Spleen (tissue), 13 donors: Measurements from ENCODE around the gene COQ10A. TPM values are rescaled to one million over a fixed set of nuclear protein-coding genes. Genes with fewer than 3 reads are reported as not detected.

ENCODE experiments used
- DNase-seq: peaks from one replicate; pipeline ENCODE4 v3.0.0-alpha.2; 2020
- H3K27ac ChIP-seq, 8 donors: fragments of 200-600 bp; sonication (generic) in 7 of 8; 1 replicate in 4 of 8; 2 replicates in 4 of 8; pipeline versions ENCODE4 v1.5.0 to v1.8.0; 2016 to 2021; ENCODE audit warnings: inconsistent platforms in 4 of 8, mild to moderate bottlenecking in 4 of 8, moderate library complexity in 1 of 8
- H3K27me3 ChIP-seq, 7 donors: fragments of 200-600 bp; sonication (generic) in 6 of 7; replicated peaks in 1 of 7; 1 replicate in 4 of 7; 2 replicates in 3 of 7; pipeline versions ENCODE4 v1.5.0 to v1.8.0; 2016 to 2021; ENCODE audit warnings: inconsistent platforms in 3 of 7, mild to moderate bottlenecking in 1 of 7
- H3K36me3 ChIP-seq, 6 donors: fragments of 200-600 bp; sonication (generic) in 5 of 6; 1 replicate in 4 of 6; 2 replicates in 2 of 6; pipeline versions ENCODE4 v1.5.0 to v1.8.0; 2016 to 2021; ENCODE audit warnings: inconsistent platforms in 2 of 6
- H3K4me1 ChIP-seq, 6 donors: fragments of 200-600 bp; sonication (generic) in 5 of 6; 1 replicate in 3 of 6; 2 replicates in 3 of 6; pipeline versions ENCODE4 v1.5.0 to v1.8.0; 2016 to 2021; ENCODE audit warnings: inconsistent platforms in 3 of 6
- H3K4me3 ChIP-seq, 8 donors: fragments of 200-600 bp; sonication (generic) in 7 of 8; 1 replicate in 4 of 8; 2 replicates in 4 of 8; pipeline versions ENCODE4 v1.5.0 to v1.8.0; 2016 to 2021; ENCODE audit warnings: inconsistent platforms in 4 of 8, mild to moderate bottlenecking in 4 of 8, moderate library complexity in 2 of 8
- H3K9me3 ChIP-seq, 8 donors: fragments of 200-600 bp; sonication (generic) in 7 of 8; 1 replicate in 4 of 8; 2 replicates in 4 of 8; pipeline versions ENCODE4 v1.5.0 to v1.8.0; 2016 to 2021; ENCODE audit warnings: inconsistent platforms in 4 of 8
- POLR2A ChIP-seq, 3 donors: fragments of 450-650 bp; IDR thresholded peaks; one replicate each; pipeline ENCODE4 v1.5.1; 2017; ENCODE audit warnings: antibody characterized with exemption in 3 of 3, mild to moderate bottlenecking in 1 of 3
- POLR2AphosphoS5 ChIP-seq, 3 donors: sonication (generic); formaldehyde crosslinking; IDR thresholded peaks; one replicate each; pipeline ENCODE4 v1.5.1; 2017; ENCODE audit warnings: antibody characterized with exemption in 3 of 3
- whole genome bisulfite sequencing, 5 donors: extraction: QIAGEN DNeasy Blood & Tissue Kit in 3 of 5; methylation state at CpG; one replicate each; pipeline versions ENCODE4 v1.1.5 to v1.1.7; 2013 to 2018; 5-methylcytosine and 5-hydroxymethylcytosine counted together
- intact Hi-C: fragments of 100-400 bp; cut with DNase I; formaldehyde crosslinking; loops from one replicate; pipeline ENCODE4 v1.15.0; 2023; ENCODE audit warnings: low total_unique reads
- long read RNA-seq, 2 donors: transcript quantifications; one replicate each; lab custom pipeline, GENCODE V29; 2026
- polyA plus RNA-seq, 3 donors: library from polyadenylated mRNA; stranded (reverse); fragments of 200-250 nt; gene quantifications; one replicate each; pipeline ENCODE4 v1.2.1, GENCODE V29; 2013
- total RNA-seq, 7 donors: library from RNA; depleted of rRNA in 3 of 7; stranded (reverse); fragments of >200 nt in 3 of 7; fragmentation: NEBNext Ultra II Directional in 4 of 7; extraction: Animal tissue kit (Norgen Biotek cat#: 25700) in 4 of 7; gene quantifications; one replicate each; pipeline versions ENCODE4 v1.1.0 to v1.2.1, GENCODE V29; 2016 to 2021
- TF ChIP-seq, protein P1 (sequence below), 11 experiments: fragments of 200-600 bp in 7 of 11; fragments of 450-650 bp in 4 of 11; sonication (generic) in 4 of 11; IDR thresholded peaks in 8 of 11; conservative IDR thresholded peaks in 3 of 11; 1 replicate in 7 of 11; 2 replicates in 4 of 11; pipeline versions ENCODE4 v1.4.0 to v1.8.0; 2016 to 2021; ENCODE audit warnings: antibody characterized with exemption in 11 of 11, inconsistent platforms in 4 of 11, mild to moderate bottlenecking in 1 of 11
- donor health status: healthy with polysubstance abuse.
- donor health status: DM: no; HTN: no; CAD: no; lungs with moderate emphysema.
- donor health status: DM: no; HTN: no; CAD: no.
- donor health status: Bipolar disorder and iron deficiency.
- donor health status: healthy.
- donor health status: DM: no; HTN: no; CAD: no.
- donor health status: DM: yes; HTN: yes; CAD: no.

COQ10A gene
- 10 to 100 TPM; 13.9 to 37.3 (median 19.6) TPM for total RNA-seq
- polyA plus RNA-seq, result 10 to 100 TPM; 18.7 to 32.7 (median 21.9) TPM
- long read RNA-seq, donor 1, partial matches to known transcripts, result 0 of 5 reads
- long read RNA-seq, donor 1, other reads (novel, unspliced or antisense), result 0 of 5 reads
- long read RNA-seq, donor 2, partial matches to known transcripts, result 0 of 2 reads
- long read RNA-seq, donor 2, other reads (novel, unspliced or antisense), result 0 of 2 reads

DNA sequence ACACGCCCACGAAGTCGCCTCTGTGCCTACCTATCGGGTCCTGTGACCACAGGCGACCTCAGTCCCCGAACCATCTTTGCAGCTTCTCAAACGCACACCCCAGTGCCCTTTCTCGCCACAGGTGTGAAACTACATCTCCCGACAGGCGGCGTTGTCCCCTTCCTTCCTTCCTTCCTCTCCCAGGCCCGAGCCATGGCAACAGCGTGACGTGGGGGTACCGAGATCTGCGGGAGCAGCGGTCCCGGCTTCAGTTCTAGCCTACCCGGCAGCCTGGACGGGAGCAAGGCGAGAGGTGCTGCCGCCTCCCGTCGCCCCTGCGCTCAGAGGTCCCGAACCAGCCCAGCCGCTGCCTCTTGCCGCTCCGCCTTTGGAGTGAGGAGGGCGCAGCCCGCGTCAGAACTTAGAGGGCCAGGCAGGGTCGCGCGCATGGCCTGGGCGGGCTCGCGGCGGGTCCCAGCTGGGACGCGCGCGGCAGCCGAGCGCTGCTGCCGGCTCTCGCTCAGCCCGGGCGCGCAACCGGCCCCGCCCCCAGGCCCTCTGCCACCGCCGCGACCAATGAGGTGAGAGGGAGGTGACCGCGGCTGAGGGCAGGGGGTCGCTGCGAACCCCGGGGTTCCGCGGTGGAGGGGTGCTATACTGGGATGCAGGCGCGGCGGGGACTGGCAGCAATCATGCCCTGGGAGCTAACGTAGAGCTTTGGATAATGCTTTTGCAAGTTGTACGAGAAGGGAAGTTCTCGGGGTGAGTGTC lies at the start of gene COQ10A:
Gene COQ10A, plus strand, starts transcription at position 250 of the 750 bp plus-strand sequence. Its CDS starts 177 bp downstream, at position 427.
- Histone ChIP-seq H3K27me3 (no peaks in the 10 kb centered on the region), H3K36me3 (peaks cover 0 to 33% (median 14%) of the 10 kb centered on the region in 6 donors), H3K4me1 (peaks cover 9 to 27% (median 20%) of the 10 kb centered on the region in 6 donors), H3K4me3 (peak within 1 kb of the TSS; percentile 49 to 76 (median 72)), H3K9me3 (no peaks in the 10 kb centered on the region), H3K27ac (peak within 1 kb of the TSS; percentile 67 to 97 (median 94))
- intact Hi-C loops, result no loop called here
- WGBS, 5 donors, result 0 to 1% (median 1%) methylated on average over 36 to 68 of the region's 68 CpGs
- peak; percentile 97 for DNase-seq
- TF ChIP-seq POLR2A (IDR thresholded peaks at IDR 0.05) (peak in 2 of 3 donors; percentile 75 to 77), POLR2AphosphoS5 (IDR thresholded peaks at IDR 0.05) (peak; percentile 94 to 98 (median 97))
- TF ChIP-seq, protein P1, sequence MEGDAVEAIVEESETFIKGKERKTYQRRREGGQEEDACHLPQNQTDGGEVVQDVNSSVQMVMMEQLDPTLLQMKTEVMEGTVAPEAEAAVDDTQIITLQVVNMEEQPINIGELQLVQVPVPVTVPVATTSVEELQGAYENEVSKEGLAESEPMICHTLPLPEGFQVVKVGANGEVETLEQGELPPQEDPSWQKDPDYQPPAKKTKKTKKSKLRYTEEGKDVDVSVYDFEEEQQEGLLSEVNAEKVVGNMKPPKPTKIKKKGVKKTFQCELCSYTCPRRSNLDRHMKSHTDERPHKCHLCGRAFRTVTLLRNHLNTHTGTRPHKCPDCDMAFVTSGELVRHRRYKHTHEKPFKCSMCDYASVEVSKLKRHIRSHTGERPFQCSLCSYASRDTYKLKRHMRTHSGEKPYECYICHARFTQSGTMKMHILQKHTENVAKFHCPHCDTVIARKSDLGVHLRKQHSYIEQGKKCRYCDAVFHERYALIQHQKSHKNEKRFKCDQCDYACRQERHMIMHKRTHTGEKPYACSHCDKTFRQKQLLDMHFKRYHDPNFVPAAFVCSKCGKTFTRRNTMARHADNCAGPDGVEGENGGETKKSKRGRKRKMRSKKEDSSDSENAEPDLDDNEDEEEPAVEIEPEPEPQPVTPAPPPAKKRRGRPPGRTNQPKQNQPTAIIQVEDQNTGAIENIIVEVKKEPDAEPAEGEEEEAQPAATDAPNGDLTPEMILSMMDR (IDR thresholded peaks at IDR 0.05 in 8 of 11, conservative IDR thresholded peaks at IDR 0.05 in 3 of 11), result peak; percentile 49 to 85 (median 71)

DNA sequence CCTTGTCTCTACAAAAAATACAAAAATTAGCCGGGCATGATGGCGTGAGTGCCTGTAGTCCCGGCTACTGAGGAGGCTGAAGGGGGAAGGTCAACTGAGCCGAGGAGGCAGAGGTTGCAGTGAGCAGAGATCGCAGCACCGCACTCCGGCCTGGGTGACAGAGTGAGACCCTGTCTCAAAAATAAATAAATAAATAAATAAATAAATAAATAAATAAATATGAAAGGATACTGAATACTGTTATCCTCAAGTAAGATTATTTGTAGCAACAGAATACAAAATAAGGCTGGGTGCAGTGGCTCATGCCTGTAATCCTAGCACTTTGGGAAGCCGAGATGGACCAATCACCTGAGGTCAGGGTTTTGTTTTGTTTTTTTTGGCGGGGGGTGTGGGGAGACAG lies 46.9 kb upstream of the COQ10A start:
- Histone ChIP-seq H3K36me3 (peaks cover 0 to 34% (median 21%) of the 10 kb centered on the region in 6 donors), H3K4me1 (peaks cover 33 to 78% (median 55%) of the 10 kb centered on the region in 6 donors), H3K27ac (peak overlapping the region in 7 of 8 donors; percentile 92 to 97 (median 96)), H3K9me3 (no peaks in the 10 kb centered on the region), H3K27me3 (no peaks in the 10 kb centered on the region), H3K4me3 (peak overlapping the region in 3 of 8 donors; percentile 76 to 86 (median 79))
- intact Hi-C loops, result no loop called here
- TF ChIP-seq, protein P1 (IDR thresholded peaks at IDR 0.05 in 8 of 11, conservative IDR thresholded peaks at IDR 0.05 in 3 of 11), result no peak
- TF ChIP-seq POLR2A (IDR thresholded peaks at IDR 0.05) (no peak), POLR2AphosphoS5 (IDR thresholded peaks at IDR 0.05) (no peak)
- 88 to 94% (median 92%) methylated on average over 9 of the region's 9 CpGs for WGBS, 5 donors
- no peak for DNase-seq

DNA sequence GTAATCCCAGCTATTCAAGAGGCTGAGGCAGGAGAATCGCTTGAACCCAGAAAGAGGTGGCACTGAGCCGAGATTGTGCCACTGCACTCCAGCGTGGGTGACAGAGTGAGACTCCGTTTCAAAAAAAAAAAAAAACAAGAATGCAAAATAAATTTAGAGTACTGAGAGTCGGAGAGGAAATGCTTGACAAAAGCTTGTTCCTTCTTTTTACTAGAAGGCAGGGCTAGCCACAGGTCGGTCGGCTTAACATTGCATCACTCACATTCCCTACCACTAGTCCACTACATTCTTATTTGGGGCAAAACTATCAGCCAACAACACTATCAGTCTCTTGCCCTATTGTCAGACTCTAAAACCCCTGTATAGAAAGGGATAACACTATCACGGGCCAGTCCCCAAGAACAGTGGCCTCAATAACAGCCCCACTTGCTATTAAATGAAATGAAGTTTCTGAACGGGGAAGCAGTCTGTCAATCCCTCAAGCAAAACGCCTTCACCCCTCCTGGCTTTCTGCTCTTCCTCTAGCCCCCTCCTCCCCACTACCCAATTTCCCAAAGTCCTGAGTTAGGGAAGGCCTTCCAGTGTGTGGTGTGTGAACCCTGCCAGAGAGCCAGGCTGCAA lies 46.0 kb upstream of the COQ10A start:
- WGBS, 5 donors, result 4 to 10% (median 4%) methylated on average over 10 of the region's 10 CpGs
- peak overlapping the region; percentile 92 to 97 (median 96) for H3K27ac ChIP-seq
- no peak for DNase-seq
- H3K4me1 ChIP-seq, result peaks cover 37 to 87% (median 63%) of the 10 kb centered on the region in 6 donors
- intact Hi-C loops, result no loop called here
- no peaks in the 10 kb centered on the region for H3K27me3 ChIP-seq
- peaks cover 0 to 28% (median 12%) of the 10 kb centered on the region in 6 donors for H3K36me3 ChIP-seq
- TF ChIP-seq POLR2A (IDR thresholded peaks at IDR 0.05) (no peak), POLR2AphosphoS5 (IDR thresholded peaks at IDR 0.05) (peak in 1 of 3 donors; percentile 62)
- TF ChIP-seq, protein P1 (IDR thresholded peaks at IDR 0.05 in 8 of 11, conservative IDR thresholded peaks at IDR 0.05 in 3 of 11), result no peak
- H3K9me3 ChIP-seq, result no peaks in the 10 kb centered on the region
- H3K4me3 ChIP-seq, result peak overlapping the region; percentile 66 to 86 (median 75)
